ENCODE results near the gene USP47. TPM values are rescaled to one million over a fixed set of nuclear protein-coding genes. Genes with fewer than 3 reads are reported as not detected.

The USP47 gene
- total RNA-seq, 4 donors from 2014 or later = 50.3 to 83.0 (median 69.6) TPM

DNA sequence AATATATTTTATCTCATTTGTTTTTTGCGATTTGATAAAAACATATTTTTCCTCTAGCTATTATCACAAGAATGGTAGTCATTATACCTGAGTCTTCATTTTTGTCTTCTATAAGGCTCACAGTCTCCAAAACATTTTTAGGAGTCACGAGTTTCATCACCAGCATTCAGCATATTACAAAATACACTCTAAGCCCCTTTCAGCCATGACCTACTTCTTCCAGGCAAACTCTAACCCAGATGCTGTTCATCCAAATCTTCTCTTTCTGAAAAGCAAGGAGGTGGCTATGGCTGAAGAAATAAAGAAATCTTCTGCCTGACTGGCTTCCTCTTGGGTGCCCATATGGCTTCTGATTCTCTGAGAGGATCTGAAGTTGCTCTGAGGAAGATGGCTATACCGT is 35.7 kb upstream of the USP47 start:
- no peak for TF ChIP-seq POLR2A (IDR thresholded peaks at IDR 0.05)
- TF ChIP-seq, protein P1, sequence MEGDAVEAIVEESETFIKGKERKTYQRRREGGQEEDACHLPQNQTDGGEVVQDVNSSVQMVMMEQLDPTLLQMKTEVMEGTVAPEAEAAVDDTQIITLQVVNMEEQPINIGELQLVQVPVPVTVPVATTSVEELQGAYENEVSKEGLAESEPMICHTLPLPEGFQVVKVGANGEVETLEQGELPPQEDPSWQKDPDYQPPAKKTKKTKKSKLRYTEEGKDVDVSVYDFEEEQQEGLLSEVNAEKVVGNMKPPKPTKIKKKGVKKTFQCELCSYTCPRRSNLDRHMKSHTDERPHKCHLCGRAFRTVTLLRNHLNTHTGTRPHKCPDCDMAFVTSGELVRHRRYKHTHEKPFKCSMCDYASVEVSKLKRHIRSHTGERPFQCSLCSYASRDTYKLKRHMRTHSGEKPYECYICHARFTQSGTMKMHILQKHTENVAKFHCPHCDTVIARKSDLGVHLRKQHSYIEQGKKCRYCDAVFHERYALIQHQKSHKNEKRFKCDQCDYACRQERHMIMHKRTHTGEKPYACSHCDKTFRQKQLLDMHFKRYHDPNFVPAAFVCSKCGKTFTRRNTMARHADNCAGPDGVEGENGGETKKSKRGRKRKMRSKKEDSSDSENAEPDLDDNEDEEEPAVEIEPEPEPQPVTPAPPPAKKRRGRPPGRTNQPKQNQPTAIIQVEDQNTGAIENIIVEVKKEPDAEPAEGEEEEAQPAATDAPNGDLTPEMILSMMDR (IDR thresholded peaks at IDR 0.05) = no peak
- intact Hi-C loops (cut with DNase I; ENCODE audit: low total_unique reads) = no loop called here
- H3K4me3 ChIP-seq (ENCODE audit: low read depth, poor library complexity, severe bottlenecking) = no peak overlapping the region
- WGBS, 2 donors = 82 to 86% methylated on average over 3 of the region's 3 CpGs
- no peak for DNase-seq (ENCODE audit: low spot score in 2 of 2)

DNA sequence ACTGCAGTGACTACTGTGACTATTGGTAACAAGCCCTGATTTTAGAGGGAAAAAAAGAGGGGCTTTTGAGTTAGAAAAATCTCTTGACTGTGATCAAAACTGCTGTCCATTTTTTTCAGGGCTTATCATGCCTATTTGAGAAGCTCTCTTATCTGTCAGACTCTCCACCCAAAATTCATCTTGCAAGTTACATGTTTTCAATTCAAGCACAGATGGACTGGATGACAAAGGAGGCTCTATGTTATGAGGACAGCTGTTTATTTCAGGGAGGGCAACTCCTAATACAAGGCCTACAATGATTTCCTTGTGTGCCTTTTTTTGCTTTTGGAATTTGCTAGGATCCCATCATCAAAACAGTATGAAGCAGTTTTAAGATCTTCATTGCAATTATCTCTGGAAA is 35.2 kb upstream of the USP47 start:
- DNase-seq (ENCODE audit: low spot score in 2 of 2) = no peak
- intact Hi-C loops (cut with DNase I; ENCODE audit: low total_unique reads) = no loop called here
- TF ChIP-seq POLR2A (IDR thresholded peaks at IDR 0.05) = no peak
- TF ChIP-seq, protein P1 (IDR thresholded peaks at IDR 0.05) = no peak
- H3K4me3 ChIP-seq (ENCODE audit: low read depth, poor library complexity, severe bottlenecking) = no peak overlapping the region

DNA sequence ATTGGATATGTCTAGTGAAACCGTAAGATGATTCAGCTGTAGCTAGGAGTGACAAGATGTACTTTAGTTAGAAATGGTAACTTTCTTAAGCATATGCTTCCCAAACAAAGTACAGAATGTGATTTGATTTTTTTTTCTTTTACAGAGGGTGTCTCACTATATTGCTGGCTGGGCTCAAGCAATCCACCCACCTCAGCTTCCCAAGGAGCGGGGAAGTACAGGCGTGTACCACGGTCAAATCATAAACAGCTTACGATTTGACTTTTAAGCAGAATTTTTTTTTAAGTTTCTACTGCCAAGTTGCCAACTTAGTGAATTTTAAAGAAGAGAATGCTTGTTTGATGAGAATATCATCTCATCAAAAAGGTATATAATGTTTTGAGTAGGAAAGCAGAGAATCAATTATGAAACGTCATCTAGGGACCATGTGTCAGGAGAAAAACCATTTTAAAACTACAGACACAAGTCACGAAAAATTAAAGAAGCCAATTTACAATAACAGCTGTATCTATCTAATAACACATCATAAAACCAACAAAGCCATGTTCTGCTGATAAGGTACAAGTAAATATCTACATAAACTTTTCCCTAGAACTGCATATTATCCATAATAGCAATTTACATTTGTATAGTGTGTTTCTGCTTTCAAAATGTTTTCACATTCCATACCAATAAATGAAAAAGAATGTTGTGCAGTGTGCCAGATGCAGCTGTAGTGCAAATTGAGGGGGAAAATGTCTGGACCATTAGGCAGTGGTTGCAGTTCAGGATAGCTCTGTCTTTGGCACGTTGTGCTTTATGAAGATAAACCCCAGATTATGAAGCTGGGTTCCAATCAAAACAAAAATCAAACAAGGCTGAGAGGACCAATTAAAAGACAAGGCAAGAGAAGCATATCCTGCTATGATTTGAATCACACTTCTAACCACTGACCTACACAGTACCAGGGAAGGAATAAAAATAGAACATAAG is 33.7 kb upstream of the USP47 start:
- 68 to 70% methylated on average over 8 of the region's 8 CpGs for WGBS, 2 donors
- DNase-seq (ENCODE audit: low spot score in 2 of 2) = no peak
- H3K4me3 ChIP-seq (ENCODE audit: low read depth, poor library complexity, severe bottlenecking) = no peak overlapping the region
- intact Hi-C loops (cut with DNase I; ENCODE audit: low total_unique reads) = no loop called here
- TF ChIP-seq, protein P1 (IDR thresholded peaks at IDR 0.05) = no peak
- TF ChIP-seq POLR2A (IDR thresholded peaks at IDR 0.05) = no peak

DNA sequence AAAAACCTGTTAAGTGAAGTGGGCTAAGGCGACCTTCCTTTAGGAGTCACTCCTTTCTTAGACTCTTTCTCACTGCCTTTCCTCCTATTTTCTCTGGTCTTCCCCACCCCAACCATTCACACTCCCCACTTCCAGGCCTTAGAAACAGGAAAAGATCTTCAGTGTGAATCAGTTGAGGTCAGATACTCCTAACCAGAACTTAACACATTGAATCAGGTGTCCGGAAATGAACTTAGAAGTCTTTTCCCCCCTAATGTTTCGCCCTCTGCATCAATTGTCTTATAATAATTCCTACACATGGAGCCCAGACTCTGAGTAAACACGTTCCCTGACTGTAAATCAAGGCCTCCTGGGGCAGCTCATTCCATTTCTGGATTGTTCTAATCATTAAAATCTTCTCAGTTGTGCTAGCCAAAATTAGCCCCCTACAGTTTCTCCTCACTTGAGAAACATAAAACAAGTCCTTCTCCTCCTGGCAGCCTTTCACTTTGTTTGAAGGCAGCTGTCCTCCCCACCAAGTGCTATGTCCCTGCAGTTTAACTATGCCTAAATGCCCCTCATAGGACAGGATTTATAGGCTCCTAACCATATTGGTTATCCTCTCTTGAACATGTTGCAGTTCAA is 32.7 kb upstream of the USP47 start:
- no peak overlapping the region for H3K4me3 ChIP-seq (ENCODE audit: low read depth, poor library complexity, severe bottlenecking)
- DNase-seq (ENCODE audit: low spot score in 2 of 2) = no peak
- WGBS, 2 donors = 73 to 83% methylated on average over 4 of the region's 4 CpGs
- TF ChIP-seq, protein P1 (IDR thresholded peaks at IDR 0.05) = no peak
- intact Hi-C loops (cut with DNase I; ENCODE audit: low total_unique reads) = no loop called here

DNA sequence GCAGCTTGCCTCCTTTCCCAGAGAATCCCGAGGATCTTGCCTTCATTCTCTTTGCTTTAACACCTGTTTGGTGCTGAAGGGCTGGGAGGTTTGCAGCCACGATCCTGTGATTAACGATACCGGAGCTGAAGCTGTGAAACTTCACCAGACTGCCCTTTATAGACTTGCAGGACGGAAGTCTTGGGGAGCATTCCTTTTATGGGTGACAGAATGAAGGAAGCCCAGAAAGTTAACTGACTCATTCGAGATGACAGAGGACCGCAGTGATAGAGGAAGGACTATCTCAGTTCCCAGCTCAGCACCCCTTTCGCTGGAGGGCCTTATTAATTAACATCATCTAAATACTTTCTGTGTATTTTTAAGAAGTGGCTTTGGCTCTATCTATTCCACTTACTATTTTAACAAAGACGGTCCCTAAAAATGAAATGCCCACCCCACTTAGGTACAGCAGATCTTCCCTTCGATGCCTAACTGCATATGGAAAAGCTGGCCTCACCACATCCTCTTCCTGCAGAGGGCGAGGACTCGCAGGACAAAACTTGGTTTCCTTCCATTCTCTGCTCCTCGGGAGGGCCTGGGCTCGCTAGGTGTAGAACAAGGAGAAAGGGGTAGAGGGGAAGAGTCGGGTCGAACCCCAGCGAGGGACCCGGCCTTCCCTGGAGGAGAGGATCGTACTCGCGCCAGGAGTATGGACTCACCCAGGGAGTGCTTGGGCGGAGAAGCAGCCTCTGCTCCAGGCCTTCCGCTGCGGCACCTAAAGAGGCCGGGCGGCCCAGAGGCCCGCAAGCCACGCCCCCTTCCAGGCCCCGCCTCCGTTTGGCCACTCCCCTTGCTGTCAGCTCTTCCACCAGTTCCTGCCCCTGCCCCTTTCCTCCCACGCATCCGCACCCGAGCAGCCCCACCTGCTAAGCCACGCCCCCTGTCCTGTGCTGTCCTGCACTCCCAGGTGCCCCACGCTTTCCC is 30.7 kb upstream of the USP47 start:
- TF ChIP-seq POLR2A (IDR thresholded peaks at IDR 0.05) = no peak
- TF ChIP-seq, protein P1 (IDR thresholded peaks at IDR 0.05) = no peak
- no peak for DNase-seq (ENCODE audit: low spot score in 2 of 2)
- 87 to 90% methylated on average over 34 to 35 of the region's 35 CpGs for WGBS, 2 donors
- H3K4me3 ChIP-seq (ENCODE audit: low read depth, poor library complexity, severe bottlenecking) = no peak overlapping the region
- intact Hi-C loops (cut with DNase I; ENCODE audit: low total_unique reads) = no loop called here

Data from lower leg skin (tissue), 4 donors.